Lower leg skin (tissue), 3 donors: ENCODE results near the gene OTUD6A.

Source experiments
- CTCF ChIP-seq, 3 donors: fragments of 450-650 bp; IDR thresholded peaks; one replicate each; pipeline ENCODE4 v1.5.1; 2016; ENCODE audit warnings: antibody characterized with exemption in 3 of 3, mild to moderate bottlenecking in 3 of 3, moderate library complexity in 2 of 3
- POLR2A ChIP-seq, 2 donors: fragments of 450-650 bp; IDR thresholded peaks; one replicate each; pipeline ENCODE4 v1.6.1; 2016 to 2017; ENCODE audit warnings: antibody characterized with exemption in 2 of 2, mild to moderate bottlenecking in 1 of 2, moderate library complexity in 1 of 2

GRCh38 chrX:70079870-70080269, 17.6 kb downstream of the OTUD6A start:
- TF ChIP-seq CTCF (IDR thresholded peaks at IDR 0.05) (no peak), POLR2A (IDR thresholded peaks at IDR 0.05) (no peak)
